Astrocyte of the spinal cord (primary cell): ENCODE data around the gene CSGALNACT2.

ENCODE experiments used
- DNase-seq: peaks from one replicate; pipeline ENCODE4 v3.0.0; 2011; ENCODE audit warnings: low read depth, low spot score
- H3K4me3 ChIP-seq: 2 replicates; pipeline ENCODE4 v1.5.1; 2011; ENCODE audit warnings: low read depth, mild to moderate bottlenecking, low read length, moderate library complexity
- CTCF ChIP-seq: IDR thresholded peaks from 2 replicates; pipeline ENCODE4 v1.5.1; 2012; ENCODE audit warnings: low read depth, mild to moderate bottlenecking, low read length, inconsistent platforms
- in situ Hi-C: cut with HindIII; loops from 2 replicates; pipeline ENCODE4 v1.10.0; 2017; ENCODE audit warnings: low sequenced_read_pairs

Gene CSGALNACT2

GRCh38 chr10:43212043-43212721 is 73.9 kb downstream of the CSGALNACT2 start:
- no peak overlapping the region for H3K4me3 ChIP-seq
- in situ Hi-C loops = no loop called here
- TF ChIP-seq CTCF = no peak
- DNase-seq = no peak

GRCh38 chr10:43214071-43214955 is 76.1 kb downstream of the CSGALNACT2 start:
- peak; percentile 14 for DNase-seq
- H3K4me3 ChIP-seq = no peak overlapping the region
- TF ChIP-seq CTCF = no peak
- in situ Hi-C loops = no loop called here

GRCh38 chr10:43214956-43215561 is 76.8 kb downstream of the CSGALNACT2 start:
- TF ChIP-seq CTCF = no peak
- DNase-seq = no peak
- H3K4me3 ChIP-seq = no peak overlapping the region
- in situ Hi-C loops = no loop called here

- no peak overlapping the region for H3K4me3 ChIP-seq
- TF ChIP-seq CTCF = no peak
- in situ Hi-C loops = no loop called here
- no peak for DNase-seq
Measured at GRCh38 chr10:43215758-43216455, 77.7 kb downstream of the CSGALNACT2 start.

GRCh38 chr10:43216931-43217562 is 78.8 kb downstream of the CSGALNACT2 start:
- DNase-seq = no peak
- no peak overlapping the region for H3K4me3 ChIP-seq
- no peak for TF ChIP-seq CTCF
- in situ Hi-C loops = no loop called here
